Non-pigmented ciliary epithelial cell (primary cell): Measurements from ENCODE around the gene SLC25A47.
"Not testable (repeated sequence)": the region's sequence is repeated elsewhere in the genome, so short reads cannot be mapped to it uniquely, and the experiment has no call there.

Source experiments
- DNase-seq: peaks from one replicate; pipeline ENCODE4 v3.0.0-alpha.2; 2010; ENCODE audit warnings: low read depth

Gene SLC25A47

GRCh38 chr14:100323121-100323941 lies at the start of gene SLC25A47:
Gene SLC25A47 (plus strand): TSS chr14:100323339. CDS start chr14:100323415, 76 bp downstream.
- no peak for DNase-seq

- DNase-seq = no peak
Measured at GRCh38 chr14:100274250-100274649, 48.9 kb upstream of the SLC25A47 start.

GRCh38 chr14:100275214-100275613 lies 47.9 kb upstream of the SLC25A47 start:
- no peak for DNase-seq

- DNase-seq = peak; percentile 55
Measured at GRCh38 chr14:100278702-100279101, 44.4 kb upstream of the SLC25A47 start.

- DNase-seq = no peak
Measured at GRCh38 chr14:100279133-100279532, 44.0 kb upstream of the SLC25A47 start.

- DNase-seq = no peak
Measured at GRCh38 chr14:100279563-100279962, 43.6 kb upstream of the SLC25A47 start.

- DNase-seq = no peak
Measured at GRCh38 chr14:100281286-100282082, 41.7 kb upstream of the SLC25A47 start.

- no peak for DNase-seq
Measured at GRCh38 chr14:100282083-100282350, 41.1 kb upstream of the SLC25A47 start.

GRCh38 chr14:100282766-100283419 lies 40.2 kb upstream of the SLC25A47 start:
- no peak for DNase-seq

GRCh38 chr14:100283436-100283835 lies 39.7 kb upstream of the SLC25A47 start:
- DNase-seq = not testable (repeated sequence)

GRCh38 chr14:100283984-100284881 lies 38.9 kb upstream of the SLC25A47 start:
- DNase-seq = no peak

GRCh38 chr14:100285021-100285912 lies 37.9 kb upstream of the SLC25A47 start:
- no peak for DNase-seq

GRCh38 chr14:100285913-100286400 lies 37.2 kb upstream of the SLC25A47 start:
- no peak for DNase-seq

GRCh38 chr14:100286484-100287191 lies 36.5 kb upstream of the SLC25A47 start:
- no peak for DNase-seq

- no peak for DNase-seq
Measured at GRCh38 chr14:100287202-100287997, 35.7 kb upstream of the SLC25A47 start.

GRCh38 chr14:100287998-100288295 lies 35.2 kb upstream of the SLC25A47 start:
- not testable (repeated sequence) for DNase-seq

GRCh38 chr14:100288382-100289185 lies 34.6 kb upstream of the SLC25A47 start:
- DNase-seq = no peak

GRCh38 chr14:100289916-100290606 lies 33.1 kb upstream of the SLC25A47 start:
- no peak for DNase-seq
